Mucosa of rectum (tissue), 2 donors: ENCODE results near the gene RPTOR.

Experiments used
- H3K27ac ChIP-seq, 2 donors: one replicate each; pipeline ENCODE4 v1.7.0; 2013; ENCODE audit warnings: inconsistent platforms in 2 of 2, low read depth in 2 of 2, low read length in 2 of 2
- H3K27me3 ChIP-seq, 2 donors: one replicate each; pipeline ENCODE4 v1.7.0; 2013; ENCODE audit warnings: low read length in 2 of 2; ENCODE audit not compliant: control insufficient read depth in 2 of 2, insufficient read depth in 2 of 2
- H3K36me3 ChIP-seq, 2 donors: one replicate each; pipeline ENCODE4 v1.7.0; 2013; ENCODE audit warnings: low read length in 2 of 2; ENCODE audit not compliant: control insufficient read depth in 2 of 2, insufficient read depth in 2 of 2
- H3K4me1 ChIP-seq, 2 donors: one replicate each; pipeline ENCODE4 v1.7.0; 2013; ENCODE audit warnings: low read length in 2 of 2, mild to moderate bottlenecking in 1 of 2; ENCODE audit not compliant: control insufficient read depth in 2 of 2, insufficient read depth in 2 of 2
- H3K4me3 ChIP-seq, 2 donors: one replicate each; pipeline ENCODE4 v1.7.0; 2013; ENCODE audit warnings: low read length in 2 of 2
- H3K9ac ChIP-seq, 2 donors: one replicate each; pipeline ENCODE4 v1.7.0; 2013; ENCODE audit warnings: low read length in 2 of 2, low read depth in 1 of 2, mild to moderate bottlenecking in 1 of 2
- H3K9me3 ChIP-seq, 2 donors: one replicate each; pipeline ENCODE4 v1.7.0; 2013; ENCODE audit warnings: low read length in 2 of 2; ENCODE audit not compliant: control insufficient read depth in 2 of 2
- donor health status: healthy.
- donor health status: Normal muscosa, but diverticular disease.

RPTOR gene

GRCh38 chr17:80913928-80914821, 369.5 kb downstream of the RPTOR start:
- peaks cover 13 to 14% of the 10 kb centered on the region in 2 donors for H3K36me3 ChIP-seq
- H3K27ac ChIP-seq = no peak overlapping the region
- no peaks in the 10 kb centered on the region for H3K4me1 ChIP-seq

GRCh38 chr17:80916246-80916645, 371.6 kb downstream of the RPTOR start:
- H3K27ac ChIP-seq = no peak overlapping the region
- no peak overlapping the region for H3K4me3 ChIP-seq
- no peaks in the 10 kb centered on the region for H3K27me3 ChIP-seq
- no peaks in the 10 kb centered on the region for H3K4me1 ChIP-seq
- no peaks in the 10 kb centered on the region for H3K9me3 ChIP-seq
- H3K9ac ChIP-seq = no peak overlapping the region
- H3K36me3 ChIP-seq = peaks cover 11 to 14% of the 10 kb centered on the region in 2 donors

More at GRCh38 chr17:80913928-80914821, 369.5 kb downstream of the RPTOR start:
- Histone ChIP-seq H3K4me3 (no peak overlapping the region), H3K9ac (no peak overlapping the region), H3K27me3 (no peaks in the 10 kb centered on the region), H3K9me3 (no peaks in the 10 kb centered on the region)

- H3K36me3 ChIP-seq = peaks cover 5 to 11% of the 10 kb centered on the region in 2 donors
- H3K27ac ChIP-seq = no peak overlapping the region
Measured at GRCh38 chr17:80917716-80918560, 373.3 kb downstream of the RPTOR start.

GRCh38 chr17:80918731-80919130, 374.1 kb downstream of the RPTOR start:
- Histone ChIP-seq H3K27ac (no peak overlapping the region), H3K27me3 (no peaks in the 10 kb centered on the region), H3K4me1 (no peaks in the 10 kb centered on the region), H3K9me3 (no peaks in the 10 kb centered on the region), H3K9ac (no peak overlapping the region), H3K36me3 (peaks cover 5 to 11% of the 10 kb centered on the region in 2 donors), H3K4me3 (no peak overlapping the region)

More at GRCh38 chr17:80917716-80918560, 373.3 kb downstream of the RPTOR start:
- Histone ChIP-seq H3K27me3 (no peaks in the 10 kb centered on the region), H3K9me3 (no peaks in the 10 kb centered on the region), H3K4me3 (no peak overlapping the region), H3K9ac (no peak overlapping the region), H3K4me1 (no peaks in the 10 kb centered on the region)

- Histone ChIP-seq H3K9me3 (no peaks in the 10 kb centered on the region), H3K27me3 (no peaks in the 10 kb centered on the region), H3K27ac (no peak overlapping the region), H3K4me3 (no peak overlapping the region), H3K9ac (no peak overlapping the region), H3K4me1 (no peaks in the 10 kb centered on the region), H3K36me3 (peaks cover 6 to 11% of the 10 kb centered on the region in 2 donors)
Measured at GRCh38 chr17:80919331-80920311, 375.0 kb downstream of the RPTOR start.

GRCh38 chr17:80920441-80920840, 375.8 kb downstream of the RPTOR start:
- Histone ChIP-seq H3K9ac (no peak overlapping the region), H3K4me3 (no peak overlapping the region), H3K27me3 (no peaks in the 10 kb centered on the region), H3K27ac (no peak overlapping the region), H3K36me3 (peaks cover 14 to 15% of the 10 kb centered on the region in 2 donors), H3K4me1 (no peaks in the 10 kb centered on the region), H3K9me3 (no peaks in the 10 kb centered on the region)

- Histone ChIP-seq H3K9me3 (no peaks in the 10 kb centered on the region), H3K4me3 (no peak overlapping the region), H3K36me3 (peaks cover 15 to 20% of the 10 kb centered on the region in 2 donors), H3K27ac (no peak overlapping the region), H3K4me1 (no peaks in the 10 kb centered on the region), H3K9ac (no peak overlapping the region), H3K27me3 (no peaks in the 10 kb centered on the region)
Measured at GRCh38 chr17:80921159-80921558, 376.5 kb downstream of the RPTOR start.

GRCh38 chr17:80921741-80922579, 377.3 kb downstream of the RPTOR start:
- Histone ChIP-seq H3K27ac (no peak overlapping the region), H3K9me3 (no peaks in the 10 kb centered on the region), H3K4me3 (no peak overlapping the region), H3K27me3 (no peaks in the 10 kb centered on the region), H3K9ac (no peak overlapping the region), H3K36me3 (peaks cover 17 to 26% of the 10 kb centered on the region in 2 donors), H3K4me1 (no peaks in the 10 kb centered on the region)
